ENCODE data around the gene C4orf46.

- TF ChIP-seq CTCF (IDR thresholded peaks at IDR 0.05) = no peak
- no peak for TF ChIP-seq POLR2A (IDR thresholded peaks at IDR 0.05)
These were observed 17.1 kb upstream of the C4orf46 start for GRCh38 chr4:158688813-158689212.
